OCI-LY3 (cell line): Measurements from ENCODE around the gene GRK6.

Source experiments
- EZH2phosphoT487 ChIP-seq: fragments of 200-600 bp; shearing (Covaris generic); IDR thresholded peaks from 2 replicates; pipeline ENCODE4 v1.6.1; 2018; ENCODE audit warnings: antibody characterized with exemption, mixed run types, low read depth
- TF ChIP-seq, protein P1 (sequence below): fragments of 200-600, 300-600 bp; sonication (generic); IDR thresholded peaks from 2 replicates; pipeline ENCODE4 v1.5.1; 2014; ENCODE audit warnings: antibody characterized with exemption, low read length, low read depth

- no peak for TF ChIP-seq EZH2phosphoT487
- TF ChIP-seq, protein P1, sequence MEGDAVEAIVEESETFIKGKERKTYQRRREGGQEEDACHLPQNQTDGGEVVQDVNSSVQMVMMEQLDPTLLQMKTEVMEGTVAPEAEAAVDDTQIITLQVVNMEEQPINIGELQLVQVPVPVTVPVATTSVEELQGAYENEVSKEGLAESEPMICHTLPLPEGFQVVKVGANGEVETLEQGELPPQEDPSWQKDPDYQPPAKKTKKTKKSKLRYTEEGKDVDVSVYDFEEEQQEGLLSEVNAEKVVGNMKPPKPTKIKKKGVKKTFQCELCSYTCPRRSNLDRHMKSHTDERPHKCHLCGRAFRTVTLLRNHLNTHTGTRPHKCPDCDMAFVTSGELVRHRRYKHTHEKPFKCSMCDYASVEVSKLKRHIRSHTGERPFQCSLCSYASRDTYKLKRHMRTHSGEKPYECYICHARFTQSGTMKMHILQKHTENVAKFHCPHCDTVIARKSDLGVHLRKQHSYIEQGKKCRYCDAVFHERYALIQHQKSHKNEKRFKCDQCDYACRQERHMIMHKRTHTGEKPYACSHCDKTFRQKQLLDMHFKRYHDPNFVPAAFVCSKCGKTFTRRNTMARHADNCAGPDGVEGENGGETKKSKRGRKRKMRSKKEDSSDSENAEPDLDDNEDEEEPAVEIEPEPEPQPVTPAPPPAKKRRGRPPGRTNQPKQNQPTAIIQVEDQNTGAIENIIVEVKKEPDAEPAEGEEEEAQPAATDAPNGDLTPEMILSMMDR = no peak
Measured at GRCh38 chr5:177477701-177478477, 51.4 kb downstream of the GRK6 start.
